ENCODE data around the gene HNRNPLL.

The HNRNPLL gene

DNA sequence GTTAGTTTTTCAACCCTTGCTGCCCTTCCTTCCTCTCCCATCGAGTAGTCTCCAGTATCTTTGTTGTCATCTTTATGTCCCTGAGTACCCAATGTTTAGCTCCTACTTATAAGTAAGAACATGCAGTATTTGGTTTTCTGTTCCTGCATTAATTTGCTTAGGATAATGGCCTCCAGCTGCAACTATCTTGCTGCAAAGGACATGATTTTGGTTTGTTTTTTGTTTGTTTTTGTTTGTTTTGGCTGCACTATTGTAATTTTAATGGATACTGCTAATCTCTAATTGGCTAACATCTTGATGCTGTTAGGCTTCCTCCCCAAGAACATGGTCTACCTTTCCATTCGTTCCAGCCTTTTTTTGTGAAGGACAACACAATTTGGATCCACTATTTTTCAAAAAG, 31.2 kb upstream of the HNRNPLL start (continued):
- TF ChIP-seq, protein P1, sequence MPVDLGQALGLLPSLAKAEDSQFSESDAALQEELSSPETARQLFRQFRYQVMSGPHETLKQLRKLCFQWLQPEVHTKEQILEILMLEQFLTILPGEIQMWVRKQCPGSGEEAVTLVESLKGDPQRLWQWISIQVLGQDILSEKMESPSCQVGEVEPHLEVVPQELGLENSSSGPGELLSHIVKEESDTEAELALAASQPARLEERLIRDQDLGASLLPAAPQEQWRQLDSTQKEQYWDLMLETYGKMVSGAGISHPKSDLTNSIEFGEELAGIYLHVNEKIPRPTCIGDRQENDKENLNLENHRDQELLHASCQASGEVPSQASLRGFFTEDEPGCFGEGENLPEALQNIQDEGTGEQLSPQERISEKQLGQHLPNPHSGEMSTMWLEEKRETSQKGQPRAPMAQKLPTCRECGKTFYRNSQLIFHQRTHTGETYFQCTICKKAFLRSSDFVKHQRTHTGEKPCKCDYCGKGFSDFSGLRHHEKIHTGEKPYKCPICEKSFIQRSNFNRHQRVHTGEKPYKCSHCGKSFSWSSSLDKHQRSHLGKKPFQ (tag by site-specific recombination; IDR thresholded peaks at IDR 0.05) = no peak
- TF ChIP-seq ZNF362 (tag by site-specific recombination; IDR thresholded peaks at IDR 0.05) (no peak), GFI1B (tag by site-specific recombination; IDR thresholded peaks at IDR 0.05) (no peak), ZNF24 (tag by site-specific recombination; IDR thresholded peaks at IDR 0.05) (no peak), ZBTB26 (tag by site-specific recombination; optimal IDR thresholded peaks at IDR 0.05) (no peak), EGR2 (tag by site-specific recombination; IDR thresholded peaks at IDR 0.05; ENCODE audit: low read depth) (no peak), ZNF488 (tag by site-specific recombination; IDR thresholded peaks at IDR 0.05) (no peak), ZNF214 (tag by site-specific recombination; IDR thresholded peaks at IDR 0.05; ENCODE audit: borderline replicate concordance) (no peak), ZNF555 (tag by site-specific recombination; conservative IDR thresholded peaks at IDR 0.05) (no peak), ZNF658 (tag by site-specific recombination; IDR thresholded peaks at IDR 0.05) (no peak), ZNF747 (tag by site-specific recombination; IDR thresholded peaks at IDR 0.05) (no peak)
- TF ChIP-seq, protein P2, sequence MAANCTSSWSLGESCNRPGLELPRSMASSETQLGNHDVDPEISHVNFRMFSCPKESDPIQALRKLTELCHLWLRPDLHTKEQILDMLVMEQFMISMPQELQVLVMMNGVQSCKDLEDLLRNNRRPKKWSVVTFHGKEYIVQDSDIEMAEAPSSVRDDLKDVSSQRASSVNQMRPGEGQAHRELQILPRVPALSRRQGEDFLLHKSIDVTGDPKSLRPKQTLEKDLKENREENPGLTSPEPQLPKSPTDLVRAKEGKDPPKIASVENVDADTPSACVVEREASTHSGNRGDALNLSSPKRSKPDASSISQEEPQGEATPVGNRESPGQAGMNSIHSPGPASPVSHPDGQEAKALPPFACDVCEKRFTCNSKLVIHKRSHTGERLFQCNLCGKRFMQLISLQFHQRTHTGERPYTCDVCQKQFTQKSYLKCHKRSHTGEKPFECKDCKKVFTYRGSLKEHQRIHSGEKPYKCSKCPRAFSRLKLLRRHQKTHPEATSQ (tag by site-specific recombination; IDR thresholded peaks at IDR 0.05) = no peak

DNA sequence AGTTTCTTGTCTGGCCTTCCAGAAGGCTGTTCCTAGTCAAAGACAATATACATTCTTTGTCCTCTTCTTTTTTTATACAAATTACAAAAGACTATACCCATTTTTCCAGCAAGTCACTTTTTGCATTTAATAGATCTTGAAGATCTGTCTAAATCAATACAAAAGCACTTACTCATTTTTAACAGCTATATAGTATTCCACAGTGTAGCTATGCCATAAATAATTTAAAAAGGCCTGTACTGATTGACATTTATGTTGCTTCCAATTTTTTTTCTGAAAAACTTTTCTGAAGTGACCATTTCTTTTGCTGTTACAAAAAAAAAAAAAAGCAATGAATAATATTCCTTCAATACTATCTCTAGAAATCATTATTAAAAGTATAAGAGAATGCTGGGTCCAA, 30.3 kb upstream of the HNRNPLL start:
- POLR2A ChIA-PET = no interaction called here
- Histone ChIP-seq H3K4me3 (ENCODE audit: low read depth, low read length) (no peak overlapping the region), H3K36me3 (ENCODE audit: control insufficient read depth in 2 of 2, insufficient read depth in 1 of 2, low read length in 2 of 2) (no peaks in the 10 kb centered on the region), H3K4me1 (ENCODE audit: control insufficient read depth, insufficient read depth, low read length) (peaks cover 6% of the 10 kb centered on the region), H3K9me3 (ENCODE audit: control insufficient read depth, insufficient read depth, low read depth, low read length) (no peaks in the 10 kb centered on the region), H3K27ac (ENCODE audit: extremely low read depth, low read depth, low read length) (no peak overlapping the region)
- CTCF ChIA-PET = interaction anchor here (0.6 to 1.3 kb wide), 2 partner anchors 19 to 28 kb away, joined by 3 read pairs; no protein-coding TSS in a partner anchor
- TF ChIP-seq ZNF221 (tag by site-specific recombination; IDR thresholded peaks at IDR 0.05; ENCODE audit: borderline replicate concordance) (no peak), ZNF394 (tag by site-specific recombination; IDR thresholded peaks at IDR 0.05; ENCODE audit: borderline replicate concordance) (no peak), YY1 (tag by site-specific recombination; IDR thresholded peaks at IDR 0.05) (no peak), ZNF48 (tag by site-specific recombination; IDR thresholded peaks at IDR 0.05) (no peak), ZBTB7A (tag by site-specific recombination; IDR thresholded peaks at IDR 0.05; ENCODE audit: low read depth) (no peak), ZNF558 (tag by site-specific recombination; IDR thresholded peaks at IDR 0.05) (no peak), KLF16 (tag by site-specific recombination; IDR thresholded peaks at IDR 0.05) (no peak), EGR2 (tag by site-specific recombination; IDR thresholded peaks at IDR 0.05; ENCODE audit: low read depth) (no peak), ZNF426 (tag by site-specific recombination; IDR thresholded peaks at IDR 0.05) (no peak), SCRT2 (tag by site-specific recombination; IDR thresholded peaks at IDR 0.05) (no peak), KLF9 (tag by site-specific recombination; IDR thresholded peaks at IDR 0.05; ENCODE audit: low read depth) (no peak), MEIS1 (CRISPR knock-in tag; IDR thresholded peaks at IDR 0.05; ENCODE audit: borderline replicate concordance) (no peak)
- TF ChIP-seq, protein P3, sequence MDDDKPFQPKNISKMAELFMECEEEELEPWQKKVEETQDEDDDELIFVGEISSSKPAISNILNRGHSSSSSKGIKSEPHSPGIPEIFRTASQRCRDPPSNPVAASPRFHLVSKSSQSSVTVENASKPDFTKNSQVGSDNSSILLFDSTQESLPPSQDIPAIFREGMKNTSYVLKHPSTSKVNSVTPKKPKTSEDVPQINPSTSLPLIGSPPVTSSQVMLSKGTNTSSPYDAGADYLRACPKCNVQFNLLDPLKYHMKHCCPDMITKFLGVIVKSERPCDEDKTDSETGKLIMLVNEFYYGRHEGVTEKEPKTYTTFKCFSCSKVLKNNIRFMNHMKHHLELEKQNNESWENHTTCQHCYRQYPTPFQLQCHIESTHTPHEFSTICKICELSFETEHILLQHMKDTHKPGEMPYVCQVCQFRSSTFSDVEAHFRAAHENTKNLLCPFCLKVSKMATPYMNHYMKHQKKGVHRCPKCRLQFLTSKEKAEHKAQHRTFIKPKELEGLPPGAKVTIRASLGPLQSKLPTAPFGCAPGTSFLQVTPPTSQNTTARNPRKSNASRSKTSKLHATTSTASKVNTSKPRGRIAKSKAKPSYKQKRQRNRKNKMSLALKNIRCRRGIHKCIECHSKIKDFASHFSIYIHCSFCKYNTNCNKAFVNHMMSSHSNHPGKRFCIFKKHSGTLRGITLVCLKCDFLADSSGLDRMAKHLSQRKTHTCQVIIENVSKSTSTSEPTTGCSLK (tag by site-specific recombination; IDR thresholded peaks at IDR 0.05) = no peak
- TF ChIP-seq, protein P4, sequence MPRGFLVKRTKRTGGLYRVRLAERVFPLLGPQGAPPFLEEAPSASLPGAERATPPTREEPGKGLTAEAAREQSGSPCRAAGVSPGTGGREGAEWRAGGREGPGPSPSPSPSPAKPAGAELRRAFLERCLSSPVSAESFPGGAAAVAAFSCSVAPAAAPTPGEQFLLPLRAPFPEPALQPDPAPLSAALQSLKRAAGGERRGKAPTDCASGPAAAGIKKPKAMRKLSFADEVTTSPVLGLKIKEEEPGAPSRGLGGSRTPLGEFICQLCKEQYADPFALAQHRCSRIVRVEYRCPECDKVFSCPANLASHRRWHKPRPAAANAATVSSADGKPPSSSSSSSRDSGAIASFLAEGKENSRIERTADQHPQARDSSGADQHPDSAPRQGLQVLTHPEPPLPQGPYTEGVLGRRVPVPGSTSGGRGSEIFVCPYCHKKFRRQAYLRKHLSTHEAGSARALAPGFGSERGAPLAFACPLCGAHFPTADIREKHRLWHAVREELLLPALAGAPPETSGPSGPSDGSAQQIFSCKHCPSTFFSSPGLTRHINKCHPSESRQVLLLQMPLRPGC (tag by site-specific recombination; IDR thresholded peaks at IDR 0.05) = no peak

All from HEK293 (cell line).